AG04450 (cell line): ENCODE data around the gene CERK. TPM values are rescaled to one million over a fixed set of nuclear protein-coding genes. Genes with fewer than 3 reads are reported as not detected.
A peak's percentile ranks its signal among the peaks of the same experiment; 100 is the strongest.

Source experiments
- CTCF ChIA-PET: fragments of 300-600, 350-600 bp; formaldehyde crosslinking; extraction: SDS; loops from one replicate; lab custom pipeline; 2022; ENCODE audit warnings: antibody characterized with exemption, inconsistent platforms; lab: Charles Lee
- POLR2A ChIA-PET: fragments of 350-600 bp; formaldehyde crosslinking; extraction: SDS; loops from one replicate; lab custom pipeline; 2021; ENCODE audit warnings: antibody characterized with exemption, inconsistent platforms; lab: Yijun Ruan, JAX
- DNase-seq: peaks from one replicate; pipeline ENCODE4 v3.0.0-alpha.2; 2011; ENCODE audit warnings: low read depth, low spot score
- H3K27ac ChIP-seq: one replicate; pipeline ENCODE4 v1.5.1; 2012; ENCODE audit warnings: low read depth, low read length, control low read depth
- H3K27me3 ChIP-seq: one replicate; pipeline ENCODE4 v1.6.0; 2012; ENCODE audit warnings: low read length; ENCODE audit not compliant: control insufficient read depth, insufficient read depth
- H3K4me3 ChIP-seq: 2 replicates; pipeline ENCODE4 v1.5.1; 2011; ENCODE audit warnings: mild to moderate bottlenecking, low read depth, low read length, control low read depth
- H3K9me3 ChIP-seq: 2 replicates; pipeline ENCODE4 v1.5.1; 2012; ENCODE audit warnings: low read length; ENCODE audit not compliant: control insufficient read depth, insufficient read depth
- CTCF ChIP-seq: IDR thresholded peaks from 2 replicates; pipeline ENCODE4 v1.5.1; 2011; ENCODE audit warnings: low read depth, low read length, control low read depth, inconsistent platforms
- polyA plus RNA-seq: library from polyadenylated mRNA; depleted of rRNA; stranded (reverse); fragments of >200 nt; gene quantifications from 2 replicates; pipeline ENCODE4 v1.2.3, GENCODE V29; 2011

CERK gene
- polyA plus RNA-seq, 1 experiment: 29.0 TPM

GRCh38 chr22:46770726-46771125 lies 32.7 kb upstream of the CERK start:
- CTCF ChIA-PET: interaction anchor here (2.5 kb wide), 1 partner anchor 12 kb away, joined by 8 read pairs; no protein-coding TSS in a partner anchor
- no peak overlapping the region for H3K27ac ChIP-seq

GRCh38 chr22:46770151-46770641 lies 32.1 kb upstream of the CERK start:
- POLR2A ChIA-PET: no interaction called here

More at GRCh38 chr22:46770726-46771125, 32.7 kb upstream of the CERK start:
- no peak for DNase-seq
- Histone ChIP-seq H3K4me3 (no peak overlapping the region), H3K27me3 (no peaks in the 10 kb centered on the region), H3K9me3 (no peaks in the 10 kb centered on the region)
- TF ChIP-seq CTCF: no peak
- POLR2A ChIA-PET: no interaction called here

DNA sequence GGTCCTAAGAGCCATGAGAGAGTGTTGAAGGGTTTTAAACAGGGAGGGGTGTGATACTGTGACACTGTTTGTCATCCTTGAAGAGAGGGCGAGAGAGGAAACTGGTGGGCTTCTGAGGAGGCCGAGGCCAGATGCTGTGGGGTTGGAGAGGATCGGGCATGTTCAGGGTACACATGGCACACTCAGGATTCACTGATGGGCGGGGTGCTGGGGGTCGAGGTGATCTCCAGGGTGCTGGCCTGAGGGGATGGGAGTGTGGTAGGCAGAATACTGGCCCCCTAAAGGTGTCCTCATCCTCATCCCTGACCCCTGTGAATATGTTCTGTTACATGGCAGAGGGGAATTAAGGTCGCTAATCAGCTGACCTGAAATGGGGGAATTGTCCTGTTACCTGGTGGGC lies 31.7 kb upstream of the CERK start:
- no peak for DNase-seq
- Histone ChIP-seq H3K9me3 (no peaks in the 10 kb centered on the region), H3K27me3 (no peaks in the 10 kb centered on the region), H3K27ac (no peak overlapping the region), H3K4me3 (no peak overlapping the region)
- ChIA-PET CTCF (interaction anchor here (2.5 kb wide), 1 partner anchor 11 kb away, joined by 8 read pairs; no protein-coding TSS in a partner anchor), POLR2A (no interaction called here)
- no peak for TF ChIP-seq CTCF

More at GRCh38 chr22:46770151-46770641, 32.1 kb upstream of the CERK start:
- TF ChIP-seq CTCF: no peak
- CTCF ChIA-PET: interaction anchor here (2.5 kb wide), 1 partner anchor 11 kb away, joined by 8 read pairs; no protein-coding TSS in a partner anchor
- no peak overlapping the region for H3K4me3 ChIP-seq
- H3K27ac ChIP-seq: peak overlapping the region; percentile 11
- DNase-seq: no peak
- H3K9me3 ChIP-seq: no peaks in the 10 kb centered on the region
- no peaks in the 10 kb centered on the region for H3K27me3 ChIP-seq

- Histone ChIP-seq H3K27ac (no peak overlapping the region), H3K9me3 (no peaks in the 10 kb centered on the region), H3K4me3 (no peak overlapping the region), H3K27me3 (no peaks in the 10 kb centered on the region)
- DNase-seq: no peak
- ChIA-PET CTCF (interaction anchor here (2.5 kb wide), 1 partner anchor 10 kb away, joined by 8 read pairs; no protein-coding TSS in a partner anchor), POLR2A (no interaction called here)
- no peak for TF ChIP-seq CTCF
These were observed 31.2 kb upstream of the CERK start for GRCh38 chr22:46769191-46769675.

- Histone ChIP-seq H3K27me3 (no peaks in the 10 kb centered on the region), H3K9me3 (peaks cover 3% of the 10 kb centered on the region; the same call in 1 of the 2 replicates), H3K4me3 (no peak overlapping the region), H3K27ac (no peak overlapping the region)
- POLR2A ChIA-PET: no interaction called here
- TF ChIP-seq CTCF: no peak
- CTCF ChIA-PET: interaction anchor here (1.0 kb wide), 1 partner anchor 9 kb away, joined by 3 read pairs; no protein-coding TSS in a partner anchor
- no peak for DNase-seq
These were observed 29.4 kb upstream of the CERK start for GRCh38 chr22:46767249-46767985.
